NCI-H1105 (cell line): ENCODE data around the gene PTPN7.

Experiments used
- DNase-seq: peaks from one replicate; lab custom pipeline; 2025; lab: John Stamatoyannopoulos, UW

The PTPN7 gene

DNA sequence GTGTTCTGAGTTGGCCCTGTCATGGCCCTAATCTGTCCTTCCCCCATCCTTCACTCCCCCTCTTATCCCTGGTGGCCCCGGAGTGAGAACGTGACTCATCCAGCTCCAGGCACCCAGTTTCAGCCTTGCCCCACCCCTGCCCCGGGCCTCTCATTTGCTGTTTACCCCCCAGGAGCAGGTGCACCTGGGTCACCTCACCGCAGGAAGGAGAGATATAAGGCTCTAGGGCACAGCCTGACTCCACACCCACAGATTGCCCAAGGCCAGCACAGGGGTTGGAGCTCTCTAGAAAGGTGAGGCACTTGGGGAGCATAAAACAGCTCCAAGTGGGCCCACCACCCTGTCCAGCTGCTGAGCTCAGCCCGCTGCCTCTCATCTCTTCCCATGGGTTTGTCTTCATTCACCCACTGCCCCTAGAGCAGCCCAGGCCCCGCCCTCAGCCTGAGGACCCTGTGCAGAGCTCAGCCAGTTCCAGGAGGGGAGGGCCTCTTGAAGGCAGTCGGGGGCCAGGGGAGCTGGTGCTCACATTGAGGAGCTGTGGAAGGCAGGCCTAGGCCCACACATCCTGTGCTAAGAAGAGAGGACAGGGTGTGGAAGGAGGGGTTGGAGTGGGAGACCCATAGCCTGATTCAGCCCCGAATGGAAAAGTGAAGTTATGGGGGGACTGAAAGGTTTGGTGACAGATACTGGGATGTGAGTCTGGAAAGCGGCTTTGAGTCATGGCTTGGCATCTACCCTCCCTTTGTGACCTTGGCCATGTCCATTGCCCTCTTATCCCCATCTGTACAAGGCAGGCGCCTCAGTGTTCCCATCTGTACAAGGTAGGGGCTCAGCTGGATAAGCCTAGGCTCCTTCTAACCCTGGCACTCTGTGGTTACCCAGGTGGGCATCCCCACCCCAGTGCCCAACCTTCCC, 53.8 kb downstream of the PTPN7 start:
- DNase-seq, result no peak

DNA sequence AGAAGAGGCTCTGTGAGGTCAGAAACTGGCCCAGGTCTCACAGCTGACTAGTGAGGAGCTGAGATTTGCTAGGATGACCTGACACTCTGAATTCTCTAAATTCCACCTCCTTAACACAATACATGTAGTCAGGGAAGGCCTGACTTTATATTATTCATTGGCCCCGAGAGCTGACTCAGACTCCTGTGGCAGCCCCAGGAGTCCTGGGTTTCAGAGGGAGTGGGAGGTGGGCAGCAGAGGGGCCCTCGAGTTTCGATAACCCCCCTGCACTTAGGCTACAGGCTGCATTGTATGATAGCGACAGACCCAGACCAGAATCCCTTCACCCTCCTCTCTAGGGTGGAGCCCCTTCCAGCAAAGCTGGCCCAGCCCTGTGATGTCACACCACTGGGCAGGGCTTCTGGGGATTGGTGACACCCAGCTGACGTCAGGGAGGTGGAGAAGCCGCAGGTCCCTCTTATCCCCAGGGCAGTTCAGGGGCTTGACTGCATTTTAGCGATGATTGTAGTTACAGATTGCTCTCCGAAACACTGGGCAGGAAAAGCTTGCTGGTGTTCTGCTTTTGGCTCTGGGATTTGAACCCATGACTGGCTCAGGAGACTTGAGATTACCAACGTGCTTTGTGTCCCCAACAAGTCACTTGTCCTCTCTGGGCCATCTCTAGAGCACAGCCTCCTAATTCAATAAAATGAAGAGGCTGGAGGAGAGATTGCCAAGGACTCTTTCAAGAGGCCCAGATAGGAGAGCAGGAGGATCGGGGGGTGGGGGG, 54.6 kb downstream of the PTPN7 start:
- no peak for DNase-seq

DNA sequence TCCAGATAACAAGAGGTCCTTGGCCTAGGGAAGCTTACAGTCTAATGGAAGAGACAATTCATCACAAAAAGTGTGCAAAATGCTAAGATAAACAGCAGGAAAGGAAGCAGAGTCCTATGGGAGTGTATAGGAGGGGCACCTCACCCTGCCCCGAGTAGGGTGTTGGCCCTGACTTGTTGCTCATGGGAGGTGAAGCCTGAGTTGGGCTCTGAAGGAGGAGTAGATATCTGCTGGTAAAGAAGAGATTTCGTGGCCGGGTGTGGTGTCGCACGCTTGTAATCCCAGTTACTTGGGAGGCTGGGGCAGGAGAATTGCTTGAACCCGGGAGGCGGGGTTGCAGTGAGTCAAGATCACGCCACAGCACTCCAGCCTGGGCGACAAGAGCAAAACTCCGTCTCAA, 56.3 kb downstream of the PTPN7 start:
- no peak for DNase-seq

DNA sequence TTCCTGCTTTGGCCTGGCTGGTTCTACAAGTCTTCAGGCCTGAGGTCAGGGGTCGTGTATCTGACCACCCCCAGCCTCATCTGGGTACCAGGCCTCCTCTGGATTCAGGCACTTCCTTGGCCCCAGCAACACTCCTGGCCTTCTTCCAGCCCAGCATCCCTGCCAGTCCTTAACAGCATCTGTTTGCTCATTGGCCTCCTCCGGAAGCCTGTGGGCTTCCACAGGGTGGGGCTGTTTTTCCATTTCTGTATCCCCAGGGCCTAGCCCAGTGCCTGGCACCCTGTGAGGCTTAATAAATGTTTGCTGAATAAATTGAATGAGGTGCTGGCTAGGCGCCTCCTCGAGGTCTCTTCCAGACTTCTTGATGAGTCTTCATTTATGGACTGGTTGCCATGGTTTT, 59.2 kb downstream of the PTPN7 start:
- no peak for DNase-seq
